Measurements from ENCODE around the gene KRT6C. TPM values are rescaled to one million over a fixed set of nuclear protein-coding genes. Genes with fewer than 3 reads are reported as not detected.
"Not testable (repeated sequence)": the region's sequence is repeated elsewhere in the genome, so short reads cannot be mapped to it uniquely, and the experiment has no call there.

The KRT6C gene
- total RNA-seq, 5 donors from 2014 or later (not counting 1 experiment from before 2014, with no cell fraction given): not detected

GRCh38 chr12:52495389-52495788, 21.8 kb upstream of the KRT6C start:
- CTCF ChIA-PET: no interaction called here
- whole genome bisulfite sequencing (ENCODE audit: insufficient coverage): 59% methylated on average over 3 of the region's 3 CpGs

GRCh38 chr12:52494518-52494917, 20.9 kb upstream of the KRT6C start:
- Histone ChIP-seq H3K27me3 (replicated peaks in 1 of 2; ENCODE audit: control insufficient read depth in 2 of 2, extremely low read depth in 1 of 2, insufficient read depth in 2 of 2, low read length in 1 of 2) (peaks cover 0 to 14% of the 10 kb centered on the region in 2 experiments), H3K4me3 (ENCODE audit: control insufficient read depth in 1 of 2, extremely low read depth in 1 of 2, low read length in 1 of 2) (no peak overlapping the region), H3K9me3 (no peaks in the 10 kb centered on the region), H3K36me3 (ENCODE audit: control insufficient read depth in 2 of 2, extremely low read depth in 1 of 2, insufficient read depth in 1 of 2, low read length in 1 of 2) (no peaks in the 10 kb centered on the region), H3K27ac (ENCODE audit: low read length) (no peak overlapping the region), H3K4me1 (ENCODE audit: control insufficient read depth in 1 of 2, extremely low read depth in 1 of 2, insufficient read depth in 2 of 2, low read length in 2 of 2) (no peaks in the 10 kb centered on the region)
- Mint-ChIP-seq H3K9me3 (no peaks in the 10 kb centered on the region), H3K36me3 (no peaks in the 10 kb centered on the region), H3K4me3 (no peak overlapping the region), H3K27ac (no peak overlapping the region), H3K4me1 (peaks cover 0 to 4% (median 1%) of the 10 kb centered on the region in 3 donors), H3K27me3 (peaks cover 30 to 38% of the 10 kb centered on the region in 2 donors)
- POLR2A ChIA-PET: no interaction called here
- DNase-seq (no peak), ATAC-seq (replicated peaks in 1 of 4) (no peak)
- CTCF ChIA-PET: interaction anchor here in 1 of 2 donors (0.6 kb wide), 1 partner anchor 84 kb away, joined by 5 read pairs; no protein-coding TSS in a partner anchor
- no CpG with 5 or more reads among the region's 4 CpGs for WGBS (ENCODE audit: insufficient coverage)

More at GRCh38 chr12:52495389-52495788, 21.8 kb upstream of the KRT6C start:
- ATAC-seq (replicated peaks in 1 of 4): no peak
- no peak for DNase-seq
- H3K4me1 ChIP-seq (ENCODE audit: control insufficient read depth in 1 of 2, extremely low read depth in 1 of 2, insufficient read depth in 2 of 2, low read length in 2 of 2): no peaks in the 10 kb centered on the region
- H3K27me3 Mint-ChIP-seq: peaks cover 32 to 33% of the 10 kb centered on the region in 2 donors
- POLR2A ChIA-PET: no interaction called here
- H3K27me3 ChIP-seq (replicated peaks in 1 of 2; ENCODE audit: control insufficient read depth in 2 of 2, extremely low read depth in 1 of 2, insufficient read depth in 2 of 2, low read length in 1 of 2): peaks cover 0 to 14% of the 10 kb centered on the region in 2 experiments
- H3K9me3 Mint-ChIP-seq: no peaks in the 10 kb centered on the region
- H3K4me3 Mint-ChIP-seq: no peak overlapping the region
- no peak overlapping the region for H3K4me3 ChIP-seq (ENCODE audit: control insufficient read depth in 1 of 2, extremely low read depth in 1 of 2, low read length in 1 of 2)
- H3K27ac Mint-ChIP-seq: no peak overlapping the region
- no peaks in the 10 kb centered on the region for H3K9me3 ChIP-seq
- H3K36me3 Mint-ChIP-seq: no peaks in the 10 kb centered on the region
- H3K27ac ChIP-seq (ENCODE audit: low read length): no peak overlapping the region
- no peaks in the 10 kb centered on the region for H3K36me3 ChIP-seq (ENCODE audit: control insufficient read depth in 2 of 2, extremely low read depth in 1 of 2, insufficient read depth in 1 of 2, low read length in 1 of 2)
- H3K4me1 Mint-ChIP-seq: peaks cover 0 to 4% (median 1%) of the 10 kb centered on the region in 3 donors

- Mint-ChIP-seq H3K36me3 (no peaks in the 10 kb centered on the region), H3K27ac (no peak overlapping the region), H3K4me3 (no peak overlapping the region), H3K9me3 (no peaks in the 10 kb centered on the region), H3K4me1 (peaks cover 0 to 4% (median 1%) of the 10 kb centered on the region in 3 donors), H3K27me3 (peaks cover 30 to 38% of the 10 kb centered on the region in 2 donors)
- Histone ChIP-seq H3K27ac (ENCODE audit: low read length) (no peak overlapping the region), H3K36me3 (ENCODE audit: control insufficient read depth in 2 of 2, extremely low read depth in 1 of 2, insufficient read depth in 1 of 2, low read length in 1 of 2) (no peaks in the 10 kb centered on the region), H3K4me1 (ENCODE audit: control insufficient read depth in 1 of 2, extremely low read depth in 1 of 2, insufficient read depth in 2 of 2, low read length in 2 of 2) (no peaks in the 10 kb centered on the region), H3K9me3 (no peaks in the 10 kb centered on the region), H3K27me3 (replicated peaks in 1 of 2; ENCODE audit: control insufficient read depth in 2 of 2, extremely low read depth in 1 of 2, insufficient read depth in 2 of 2, low read length in 1 of 2) (peaks cover 0 to 16% of the 10 kb centered on the region in 2 experiments), H3K4me3 (ENCODE audit: control insufficient read depth in 1 of 2, extremely low read depth in 1 of 2, low read length in 1 of 2) (no peak overlapping the region)
- no CpG with 5 or more reads among the region's 1 CpG for WGBS (ENCODE audit: insufficient coverage)
- no peak for ATAC-seq (replicated peaks in 1 of 4)
- CTCF ChIA-PET: interaction anchor here in 1 of 2 donors (0.6 kb wide), 1 partner anchor 84 kb away, joined by 5 read pairs; no protein-coding TSS in a partner anchor
- no peak for DNase-seq
- POLR2A ChIA-PET: no interaction called here
These were observed 20.5 kb upstream of the KRT6C start for GRCh38 chr12:52494100-52494499.

GRCh38 chr12:52493172-52493571, 19.6 kb upstream of the KRT6C start, which contains the start of gene KRT6A:
Gene KRT6A (minus strand): TSS chr12:52493257. CDS start chr12:52493188, 69 bp downstream.
- Mint-ChIP-seq H3K9me3 (no peaks in the 10 kb centered on the region), H3K27me3 (peaks cover 34 to 45% of the 10 kb centered on the region in 2 donors), H3K4me1 (peaks cover 0 to 4% (median 1%) of the 10 kb centered on the region in 3 donors), H3K4me3 (no peak within 1 kb of the TSS), H3K27ac (no peak within 1 kb of the TSS), H3K36me3 (no peaks in the 10 kb centered on the region)
- POLR2A ChIA-PET: no interaction called here
- H3K4me1 ChIP-seq (ENCODE audit: control insufficient read depth in 1 of 2, extremely low read depth in 1 of 2, insufficient read depth in 2 of 2, low read length in 2 of 2): no peaks in the 10 kb centered on the region
- ATAC-seq (replicated peaks in 1 of 4): no peak
- no peak for DNase-seq
- CTCF ChIA-PET: no interaction called here
- no peak within 1 kb of the TSS for H3K4me3 ChIP-seq (ENCODE audit: control insufficient read depth in 1 of 2, extremely low read depth in 1 of 2, low read length in 1 of 2)
- 58% methylated on average over 2 of the region's 2 CpGs for WGBS (ENCODE audit: insufficient coverage)
- H3K27me3 ChIP-seq (replicated peaks in 1 of 2; ENCODE audit: control insufficient read depth in 2 of 2, extremely low read depth in 1 of 2, insufficient read depth in 2 of 2, low read length in 1 of 2): peaks cover 0 to 14% of the 10 kb centered on the region in 2 experiments
- no peak within 1 kb of the TSS for H3K27ac ChIP-seq (ENCODE audit: low read length)
- H3K9me3 ChIP-seq: no peaks in the 10 kb centered on the region
- no peaks in the 10 kb centered on the region for H3K36me3 ChIP-seq (ENCODE audit: control insufficient read depth in 2 of 2, extremely low read depth in 1 of 2, insufficient read depth in 1 of 2, low read length in 1 of 2)

- ATAC-seq (replicated peaks in 1 of 4); H3K4me1 Mint-ChIP-seq; DNase-seq; H3K36me3 ChIP-seq (ENCODE audit: control insufficient read depth in 2 of 2, extremely low read depth in 1 of 2, insufficient read depth in 1 of 2, low read length in 1 of 2); H3K4me1 ChIP-seq (ENCODE audit: control insufficient read depth in 1 of 2, extremely low read depth in 1 of 2, insufficient read depth in 2 of 2, low read length in 2 of 2); POLR2A ChIA-PET; H3K9me3 Mint-ChIP-seq; H3K9me3 ChIP-seq; H3K4me3 Mint-ChIP-seq; H3K4me3 ChIP-seq (ENCODE audit: control insufficient read depth in 1 of 2, extremely low read depth in 1 of 2, low read length in 1 of 2); H3K27ac Mint-ChIP-seq; H3K27ac ChIP-seq (ENCODE audit: low read length); H3K36me3 Mint-ChIP-seq; CTCF ChIA-PET: not testable (repeated sequence)
- peaks cover 30 to 42% of the 10 kb centered on the region in 2 donors for H3K27me3 Mint-ChIP-seq
- WGBS (ENCODE audit: insufficient coverage): no CpG with 5 or more reads among the region's 6 CpGs
- peaks cover 0 to 14% of the 10 kb centered on the region in 2 experiments for H3K27me3 ChIP-seq (replicated peaks in 1 of 2; ENCODE audit: control insufficient read depth in 2 of 2, extremely low read depth in 1 of 2, insufficient read depth in 2 of 2, low read length in 1 of 2)
These were observed 18.8 kb upstream of the KRT6C start for GRCh38 chr12:52492405-52492804.

GRCh38 chr12:52491495-52491894, 17.9 kb upstream of the KRT6C start:
- 92% methylated on average over 6 of the region's 8 CpGs for WGBS (ENCODE audit: insufficient coverage)
- H3K9me3 Mint-ChIP-seq; POLR2A ChIA-PET; ATAC-seq (replicated peaks in 1 of 4); H3K4me1 ChIP-seq (ENCODE audit: control insufficient read depth in 1 of 2, extremely low read depth in 1 of 2, insufficient read depth in 2 of 2, low read length in 2 of 2); H3K36me3 Mint-ChIP-seq; H3K27ac Mint-ChIP-seq; H3K4me3 Mint-ChIP-seq; DNase-seq; H3K36me3 ChIP-seq (ENCODE audit: control insufficient read depth in 2 of 2, extremely low read depth in 1 of 2, insufficient read depth in 1 of 2, low read length in 1 of 2); H3K4me1 Mint-ChIP-seq; H3K4me3 ChIP-seq (ENCODE audit: control insufficient read depth in 1 of 2, extremely low read depth in 1 of 2, low read length in 1 of 2); H3K27ac ChIP-seq (ENCODE audit: low read length); CTCF ChIA-PET; H3K9me3 ChIP-seq: not testable (repeated sequence)
- peaks cover 0 to 14% of the 10 kb centered on the region in 2 experiments for H3K27me3 ChIP-seq (replicated peaks in 1 of 2; ENCODE audit: control insufficient read depth in 2 of 2, extremely low read depth in 1 of 2, insufficient read depth in 2 of 2, low read length in 1 of 2)
- peaks cover 34 to 47% of the 10 kb centered on the region in 2 donors for H3K27me3 Mint-ChIP-seq
